IPS-20b (cell line): ENCODE results near the gene AGAP4.
"Not testable (repeated sequence)": the region's sequence is repeated elsewhere in the genome, so short reads cannot be mapped to it uniquely, and the experiment has no call there.

ENCODE experiments used
- H3K27ac ChIP-seq: one replicate; pipeline ENCODE4 v1.5.1; 2013; ENCODE audit warnings: low read length
- H3K27me3 ChIP-seq: 2 replicates; pipeline ENCODE4 v1.6.1; 2013; ENCODE audit warnings: mild to moderate bottlenecking, low read length, inconsistent platforms; ENCODE audit not compliant: insufficient read depth
- H3K36me3 ChIP-seq: 2 replicates; pipeline ENCODE4 v1.6.1; 2013; ENCODE audit warnings: low read depth, mild to moderate bottlenecking, inconsistent platforms, low read length, moderate library complexity; ENCODE audit not compliant: insufficient read depth
- H3K4me1 ChIP-seq: 2 replicates; pipeline ENCODE4 v1.6.1; 2013; ENCODE audit warnings: mild to moderate bottlenecking, control low read depth, inconsistent platforms, low read length, moderate library complexity; ENCODE audit not compliant: insufficient read depth
- H3K4me3 ChIP-seq: 2 replicates; pipeline ENCODE4 v1.5.1; 2013; ENCODE audit warnings: mild to moderate bottlenecking, low read length, inconsistent platforms
- H3K9ac ChIP-seq: 2 replicates; pipeline ENCODE4 v1.6.1; 2013; ENCODE audit warnings: low read depth, mild to moderate bottlenecking, inconsistent platforms, low read length, moderate library complexity
- H3K9me3 ChIP-seq: 2 replicates; pipeline ENCODE4 v1.6.1; 2013; ENCODE audit warnings: mild to moderate bottlenecking, low read depth, low read length, inconsistent platforms; ENCODE audit not compliant: insufficient read depth

Gene AGAP4

DNA sequence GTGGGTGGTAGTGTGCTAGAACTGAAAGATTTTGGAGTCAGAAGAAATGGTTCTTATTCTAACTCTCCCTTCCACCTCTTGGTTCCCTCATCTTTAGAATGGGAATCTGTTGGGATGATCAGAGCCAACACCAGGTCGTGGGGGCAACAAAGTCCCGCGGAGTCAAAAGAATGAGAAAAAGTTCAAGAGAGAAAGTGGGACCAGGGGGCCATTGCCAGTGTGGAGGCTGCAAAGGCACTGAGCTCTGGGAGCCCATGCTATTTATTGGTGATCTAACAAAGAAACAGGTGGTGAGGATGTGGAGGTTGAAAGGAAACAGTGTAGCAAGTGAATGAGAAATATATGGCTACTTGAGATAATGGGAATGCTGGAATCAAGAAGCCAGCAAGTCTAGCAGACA is 29.4 kb downstream of the AGAP4 start:
- Histone ChIP-seq H3K27me3 (no peaks in the 10 kb centered on the region), H3K36me3 (no peaks in the 10 kb centered on the region), H3K9ac (no peak overlapping the region), H3K4me3 (no peak overlapping the region), H3K4me1 (no peaks in the 10 kb centered on the region), H3K9me3 (peaks cover 11% of the 10 kb centered on the region; the same call in 1 of the 2 replicates), H3K27ac (no peak overlapping the region)

DNA sequence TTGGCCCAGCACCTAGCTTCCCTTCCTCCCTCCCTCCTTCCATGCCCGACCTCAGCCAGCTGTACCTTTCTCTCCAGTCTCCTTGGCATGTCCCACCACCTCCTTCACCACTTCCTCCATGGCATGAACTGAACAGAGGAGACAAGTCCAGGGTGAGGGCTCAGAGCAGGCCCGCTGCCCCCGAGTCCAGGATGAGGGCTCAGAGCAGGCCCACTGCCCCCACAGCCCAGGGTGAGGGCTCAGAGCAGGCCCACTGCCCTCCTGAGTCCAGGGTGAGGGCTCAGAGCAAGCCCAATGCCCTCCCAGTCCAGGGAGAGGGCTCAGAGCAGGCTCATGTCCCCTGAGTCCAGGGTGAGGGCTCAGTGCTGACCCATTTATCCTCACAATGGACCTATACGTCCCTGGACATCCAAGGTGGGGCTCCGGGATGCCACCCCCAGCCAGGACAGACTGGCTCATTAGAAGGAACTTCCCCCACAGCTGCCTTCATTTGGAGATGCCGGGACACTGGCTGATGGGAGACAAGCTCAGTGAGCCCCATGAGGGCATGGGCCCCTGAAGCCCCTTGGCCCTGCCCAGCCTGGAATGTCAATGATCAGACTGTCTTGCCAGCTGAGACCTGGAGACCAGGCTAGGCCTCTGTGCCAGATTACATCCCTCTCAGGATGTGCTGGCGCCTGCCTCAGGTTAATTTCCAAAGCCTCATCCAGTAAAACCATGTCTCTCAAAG is 30.0 kb downstream of the AGAP4 start:
- H3K27ac ChIP-seq = no peak overlapping the region
- no peaks in the 10 kb centered on the region for H3K36me3 ChIP-seq
- peaks cover 11% of the 10 kb centered on the region; the same call in 1 of the 2 replicates for H3K9me3 ChIP-seq
- H3K9ac ChIP-seq = no peak overlapping the region
- no peaks in the 10 kb centered on the region for H3K27me3 ChIP-seq
- no peak overlapping the region for H3K4me3 ChIP-seq
- H3K4me1 ChIP-seq = no peaks in the 10 kb centered on the region

DNA sequence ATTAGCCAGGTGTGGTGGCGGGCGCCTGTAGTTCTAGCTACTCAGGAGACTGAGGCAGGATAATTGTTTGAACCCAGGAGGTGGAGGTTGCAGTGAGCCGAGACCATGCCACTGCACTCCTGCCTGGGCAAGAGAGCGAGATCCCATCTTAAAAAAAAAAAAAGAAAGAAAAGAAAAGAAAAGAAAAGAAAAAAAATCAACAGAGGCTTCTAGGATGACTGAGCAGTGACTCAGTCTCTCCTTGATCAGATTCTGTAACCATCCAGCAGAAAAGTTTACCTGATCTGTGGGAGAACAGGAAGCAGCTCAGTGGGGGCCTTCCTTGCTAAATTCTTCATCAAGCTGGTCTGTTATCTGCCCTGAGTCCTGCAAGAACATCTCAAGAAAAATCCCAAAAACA is 33.2 kb downstream of the AGAP4 start:
- H3K4me1 ChIP-seq, H3K9ac ChIP-seq, H3K27ac ChIP-seq, H3K4me3 ChIP-seq, H3K36me3 ChIP-seq, H3K27me3 ChIP-seq: not testable (repeated sequence)
- H3K9me3 ChIP-seq = peaks cover 11% of the 10 kb centered on the region; the same call in 1 of the 2 replicates

DNA sequence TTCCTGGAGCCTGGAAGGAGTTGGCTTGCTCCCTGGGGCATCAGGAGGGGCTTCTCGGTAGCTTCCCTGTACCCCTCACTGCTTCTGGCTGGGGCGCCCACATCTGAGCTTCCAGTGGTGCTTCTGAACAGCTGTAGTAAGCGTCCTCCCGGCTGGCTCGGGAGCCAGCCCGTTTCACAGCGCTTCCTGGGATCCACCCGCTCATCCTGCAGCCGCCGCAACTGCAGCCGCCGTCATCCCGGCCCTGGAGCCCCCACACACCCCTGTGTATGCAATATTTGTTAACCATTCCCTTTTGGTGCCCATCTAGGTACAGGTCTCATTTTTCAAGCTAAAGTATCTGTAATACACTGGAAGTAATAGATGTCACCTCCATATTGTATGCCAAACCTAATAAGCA is 34.3 kb downstream of the AGAP4 start:
- not testable (repeated sequence) for H3K27me3 ChIP-seq, H3K4me1 ChIP-seq, H3K9me3 ChIP-seq, H3K9ac ChIP-seq, H3K27ac ChIP-seq, H3K4me3 ChIP-seq, H3K36me3 ChIP-seq

DNA sequence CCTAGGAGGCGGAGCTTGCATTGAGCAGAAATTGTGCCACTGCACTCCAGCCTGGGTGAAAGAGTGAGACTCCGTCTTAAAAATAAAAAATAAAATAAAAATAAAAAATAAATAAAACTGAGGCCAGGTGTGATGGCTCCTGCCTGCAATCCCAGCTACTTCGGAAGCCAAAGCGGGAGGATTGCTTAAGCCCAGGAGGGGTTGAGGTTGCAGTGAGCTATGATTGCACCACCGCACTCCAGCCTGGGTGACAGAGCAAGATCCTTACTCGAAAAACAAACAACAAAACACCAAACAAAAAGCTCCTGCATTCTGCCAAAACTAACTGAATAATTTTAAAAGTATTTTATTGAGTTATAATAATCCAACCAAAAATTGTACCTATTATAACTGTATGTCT is 36.2 kb downstream of the AGAP4 start:
- Histone ChIP-seq H3K9me3 (no peaks in the 10 kb centered on the region), H3K9ac (no peak overlapping the region), H3K36me3 (no peaks in the 10 kb centered on the region), H3K4me1 (no peaks in the 10 kb centered on the region), H3K27ac (no peak overlapping the region), H3K27me3 (no peaks in the 10 kb centered on the region), H3K4me3 (no peak overlapping the region)

DNA sequence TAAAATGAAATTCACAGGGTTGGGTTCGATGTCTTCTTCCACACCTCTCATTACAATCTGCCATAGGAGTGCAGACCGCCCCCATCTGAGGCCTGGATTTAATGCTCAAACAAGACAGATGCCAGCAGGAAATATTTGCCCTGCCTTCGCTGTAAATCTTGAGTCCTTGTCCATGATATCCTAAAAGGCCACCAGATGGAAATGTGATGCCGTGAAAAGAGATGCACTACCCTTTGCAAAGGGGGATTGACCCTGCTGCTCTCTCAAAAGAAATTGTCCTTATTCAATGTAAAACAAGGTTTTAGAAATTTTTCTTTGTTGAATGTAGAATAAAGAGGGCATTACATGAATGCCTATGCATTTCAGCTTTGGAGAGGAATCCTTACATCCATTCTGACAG is 37.5 kb downstream of the AGAP4 start:
- H3K27me3 ChIP-seq = no peaks in the 10 kb centered on the region
- no peak overlapping the region for H3K27ac ChIP-seq
- H3K4me3 ChIP-seq = no peak overlapping the region

DNA sequence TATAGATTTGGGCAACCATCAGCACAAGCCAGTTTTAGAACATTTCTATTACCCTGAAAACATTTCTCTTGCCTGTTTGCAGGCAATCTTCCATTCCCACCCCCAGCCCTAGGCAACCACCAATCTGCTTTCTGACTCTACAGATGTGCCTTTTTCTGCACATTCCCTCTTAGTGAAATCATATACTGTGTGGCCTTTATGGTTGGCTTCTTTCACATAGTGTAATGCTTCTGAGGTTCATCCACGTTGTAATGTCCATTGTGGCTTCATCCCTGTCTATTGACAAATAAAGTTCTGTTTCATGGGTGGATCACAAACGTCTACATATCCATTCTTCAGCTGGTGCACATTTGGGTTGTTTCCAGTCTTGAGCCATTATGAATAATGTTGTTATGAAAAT is 42.3 kb downstream of the AGAP4 start:
- not testable (repeated sequence) for H3K27ac ChIP-seq, H3K36me3 ChIP-seq, H3K4me1 ChIP-seq, H3K27me3 ChIP-seq, H3K4me3 ChIP-seq, H3K9me3 ChIP-seq, H3K9ac ChIP-seq

More for the DNA sequence above, 37.5 kb downstream of the AGAP4 start:
- Histone ChIP-seq H3K36me3 (no peaks in the 10 kb centered on the region), H3K4me1 (no peaks in the 10 kb centered on the region), H3K9ac (no peak overlapping the region), H3K9me3 (no peaks in the 10 kb centered on the region)

DNA sequence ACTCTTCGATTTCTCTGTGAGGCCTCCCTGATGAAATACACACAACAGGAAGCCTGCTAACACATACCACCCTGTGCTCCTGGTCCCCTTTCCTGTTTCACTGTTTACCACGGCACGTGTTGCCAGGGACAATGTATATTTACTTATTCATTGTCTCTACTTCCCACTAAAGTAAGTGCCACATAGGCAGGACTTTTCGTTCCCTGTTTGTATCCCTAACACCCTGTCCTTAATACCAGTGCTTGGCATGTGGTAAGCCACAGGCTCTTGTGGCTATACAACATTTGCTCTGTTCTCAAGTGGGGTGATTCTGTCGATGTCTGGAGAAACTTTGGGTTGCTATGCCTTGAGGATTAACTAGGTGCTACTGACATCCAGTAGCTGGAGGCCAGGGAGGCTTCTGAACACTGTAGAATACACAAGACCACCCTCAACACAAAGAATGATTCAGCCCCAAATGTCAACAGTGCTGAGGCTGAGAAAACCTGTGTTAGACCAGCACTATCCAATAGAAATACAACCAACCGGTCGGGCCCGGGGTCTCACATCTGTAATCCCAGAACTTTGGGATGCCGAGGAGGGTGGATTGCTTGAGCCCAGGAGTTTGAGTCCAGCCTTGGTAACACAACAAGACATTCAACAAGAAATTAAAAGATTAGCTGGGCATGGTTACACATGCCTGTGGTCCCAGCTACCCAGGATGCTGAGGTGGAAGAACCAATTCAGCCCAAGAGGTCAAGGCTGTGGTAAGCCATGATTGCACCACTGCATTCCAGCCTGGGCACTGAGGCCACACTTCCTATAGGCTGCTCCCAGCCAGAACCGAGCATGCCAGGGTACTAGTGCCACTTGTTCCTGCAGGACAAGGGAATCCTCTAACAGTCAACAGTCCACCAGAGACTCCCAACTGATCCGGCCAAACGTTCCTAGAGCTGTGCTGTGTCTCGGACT is 44.0 kb downstream of the AGAP4 start:
- not testable (repeated sequence) for H3K27me3 ChIP-seq, H3K9ac ChIP-seq, H3K4me3 ChIP-seq, H3K4me1 ChIP-seq, H3K27ac ChIP-seq, H3K9me3 ChIP-seq, H3K36me3 ChIP-seq

DNA sequence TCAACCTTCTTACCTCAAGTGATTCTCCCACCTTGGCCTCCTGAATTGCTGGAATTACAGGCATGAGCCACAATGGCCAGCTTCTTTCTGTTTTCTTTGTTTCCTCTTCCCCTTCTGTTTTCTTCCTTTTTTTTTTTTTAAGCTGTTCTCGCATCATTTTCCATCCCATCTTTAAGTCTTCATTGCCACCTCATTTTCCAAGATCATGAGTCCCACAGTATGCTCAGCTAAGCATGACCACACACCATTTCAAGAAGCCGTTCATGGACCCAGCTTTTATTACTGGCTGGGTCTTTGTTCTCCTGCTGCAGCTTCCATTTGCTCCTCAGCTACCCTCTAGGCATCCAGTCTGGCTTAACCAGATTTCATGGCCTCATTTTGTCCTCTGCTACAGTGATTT is 52.5 kb downstream of the AGAP4 start:
- H3K9ac ChIP-seq, H3K4me3 ChIP-seq, H3K4me1 ChIP-seq, H3K27ac ChIP-seq, H3K27me3 ChIP-seq, H3K9me3 ChIP-seq, H3K36me3 ChIP-seq: not testable (repeated sequence)

DNA sequence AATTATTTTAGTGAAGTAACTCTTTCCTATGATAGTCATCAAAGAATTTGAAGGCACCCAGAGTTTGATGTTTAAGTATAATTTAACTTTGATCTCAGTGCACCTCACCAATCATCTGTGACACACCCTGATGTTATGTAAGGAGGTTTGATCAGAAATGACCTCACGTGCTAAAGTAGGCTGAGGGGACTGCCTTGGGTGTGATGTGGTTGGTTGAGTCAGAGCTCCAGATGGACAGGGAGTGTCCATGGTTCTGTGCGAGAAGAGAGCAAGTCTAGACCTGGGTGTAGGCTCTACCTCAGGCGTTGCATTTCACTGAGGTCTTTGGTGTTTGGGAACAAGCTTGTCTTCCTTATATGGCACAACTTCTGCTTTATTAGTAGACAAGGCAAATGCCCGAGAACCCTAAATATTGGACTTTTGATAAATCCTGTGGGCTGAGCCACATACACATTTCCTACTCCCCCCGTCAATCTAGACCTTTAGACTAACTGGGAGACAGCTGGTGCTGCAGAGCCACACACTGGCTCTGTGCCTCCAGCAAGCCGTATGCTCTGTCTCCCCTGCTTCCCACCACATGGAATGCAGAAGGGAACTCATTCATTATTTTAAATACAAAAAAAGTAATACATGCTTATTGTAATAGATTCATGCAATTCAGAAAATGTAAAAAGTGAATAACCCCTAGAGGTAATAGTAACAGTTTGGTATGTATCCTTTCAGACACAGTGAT is 56.4 kb downstream of the AGAP4 start:
- H3K9ac ChIP-seq, H3K4me1 ChIP-seq, H3K27ac ChIP-seq, H3K27me3 ChIP-seq, H3K9me3 ChIP-seq, H3K36me3 ChIP-seq, H3K4me3 ChIP-seq: not testable (repeated sequence)

DNA sequence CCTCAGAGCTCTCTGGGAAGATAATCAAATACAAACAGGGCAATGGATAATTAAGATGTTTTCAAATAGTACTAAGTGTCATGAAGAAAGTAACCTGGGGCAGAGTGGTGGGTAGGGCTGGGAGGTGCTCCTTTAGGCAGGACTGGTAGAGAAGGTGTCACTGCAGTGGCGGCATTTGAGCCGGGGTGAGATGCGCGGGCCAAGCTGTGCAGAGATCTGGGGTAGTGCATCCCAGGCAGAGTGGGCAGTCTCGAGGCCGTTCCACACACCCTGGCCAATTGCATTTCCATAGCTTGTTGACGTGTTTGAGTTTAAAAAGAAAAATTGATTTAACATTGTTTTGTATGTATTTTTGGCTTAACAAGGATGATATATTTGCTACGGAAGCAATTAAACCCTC is 57.3 kb downstream of the AGAP4 start:
- not testable (repeated sequence) for H3K4me3 ChIP-seq, H3K27ac ChIP-seq

More for the DNA sequence above, 57.3 kb downstream of the AGAP4 start:
- H3K36me3 ChIP-seq = peaks cover 12% of the 10 kb centered on the region; the same call in 1 of the 2 replicates
- not testable (repeated sequence) for H3K27me3 ChIP-seq, H3K9me3 ChIP-seq, H3K4me1 ChIP-seq, H3K9ac ChIP-seq
